PC-9 (cell line): ENCODE results near the gene AMOTL2.

Experiments used
- EZH2 ChIP-seq: fragments of 200-600 bp; sonication (generic); IDR thresholded peaks from 2 replicates; pipeline ENCODE4 v1.8.0; 2017; ENCODE audit warnings: antibody characterized with exemption, low read depth
- TF ChIP-seq, protein P1 (sequence below): fragments of 200-600 bp; sonication (generic); conservative IDR thresholded peaks from 2 replicates; pipeline ENCODE4 v1.6.1; 2017; ENCODE audit warnings: mixed run types, antibody characterized with exemption, mild to moderate bottlenecking, moderate library complexity

DNA sequence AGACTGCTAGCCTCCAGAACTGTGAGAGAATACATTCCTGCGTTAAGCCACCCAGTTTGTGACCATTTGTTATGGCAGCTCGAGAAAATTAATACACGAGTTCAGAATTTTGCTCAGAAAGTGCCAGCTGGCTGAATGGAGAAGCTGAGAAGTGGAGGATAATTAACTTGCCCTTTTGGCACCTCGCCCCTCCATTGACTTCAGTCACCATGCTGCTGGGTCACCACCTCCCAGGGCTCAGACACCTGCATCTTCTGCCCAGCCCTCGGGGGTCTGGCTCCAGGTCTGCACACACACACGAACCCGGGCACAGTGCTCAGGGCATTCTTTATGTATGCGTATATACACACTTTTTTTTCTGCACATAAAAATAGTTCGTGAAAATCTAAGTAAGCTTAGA, 32.0 kb downstream of the AMOTL2 start:
- TF ChIP-seq, protein P1, sequence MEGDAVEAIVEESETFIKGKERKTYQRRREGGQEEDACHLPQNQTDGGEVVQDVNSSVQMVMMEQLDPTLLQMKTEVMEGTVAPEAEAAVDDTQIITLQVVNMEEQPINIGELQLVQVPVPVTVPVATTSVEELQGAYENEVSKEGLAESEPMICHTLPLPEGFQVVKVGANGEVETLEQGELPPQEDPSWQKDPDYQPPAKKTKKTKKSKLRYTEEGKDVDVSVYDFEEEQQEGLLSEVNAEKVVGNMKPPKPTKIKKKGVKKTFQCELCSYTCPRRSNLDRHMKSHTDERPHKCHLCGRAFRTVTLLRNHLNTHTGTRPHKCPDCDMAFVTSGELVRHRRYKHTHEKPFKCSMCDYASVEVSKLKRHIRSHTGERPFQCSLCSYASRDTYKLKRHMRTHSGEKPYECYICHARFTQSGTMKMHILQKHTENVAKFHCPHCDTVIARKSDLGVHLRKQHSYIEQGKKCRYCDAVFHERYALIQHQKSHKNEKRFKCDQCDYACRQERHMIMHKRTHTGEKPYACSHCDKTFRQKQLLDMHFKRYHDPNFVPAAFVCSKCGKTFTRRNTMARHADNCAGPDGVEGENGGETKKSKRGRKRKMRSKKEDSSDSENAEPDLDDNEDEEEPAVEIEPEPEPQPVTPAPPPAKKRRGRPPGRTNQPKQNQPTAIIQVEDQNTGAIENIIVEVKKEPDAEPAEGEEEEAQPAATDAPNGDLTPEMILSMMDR: no peak
- no peak for TF ChIP-seq EZH2
